Activated CD8-positive, alpha-beta memory T cell treated with anti-CD3 and anti-CD28 coated beads, Interleukin-2, amount 50 U/mL, for 1 hour (primary cell): ENCODE measurements around the gene MAPKAPK2.
"Not testable (repeated sequence)": the region's sequence is repeated elsewhere in the genome, so short reads cannot be mapped to it uniquely, and the experiment has no call there.

Experiments used
- DNase-seq: peaks from one replicate; pipeline ENCODE4 v3.0.0-alpha.2; 2020; ENCODE audit errors: extremely low read depth

The MAPKAPK2 gene

GRCh38 chr1:206774093-206774492, 89.4 kb downstream of the MAPKAPK2 start:
- no peak for DNase-seq

GRCh38 chr1:206776229-206776628, 91.5 kb downstream of the MAPKAPK2 start:
- no peak for DNase-seq

- no peak for DNase-seq
Measured at GRCh38 chr1:206778031-206778430, 93.3 kb downstream of the MAPKAPK2 start.

GRCh38 chr1:206778911-206779310, 94.2 kb downstream of the MAPKAPK2 start:
- not testable (repeated sequence) for DNase-seq

- DNase-seq: no peak
Measured at GRCh38 chr1:206779638-206780037, 94.9 kb downstream of the MAPKAPK2 start.

- DNase-seq: no peak
Measured at GRCh38 chr1:206782448-206782847, 97.7 kb downstream of the MAPKAPK2 start.

GRCh38 chr1:206783506-206783905, 98.8 kb downstream of the MAPKAPK2 start:
- no peak for DNase-seq
